Panc1 (cell line): Measurements from ENCODE around the gene FOXO1. TPM values are rescaled to one million over a fixed set of nuclear protein-coding genes. Genes with fewer than 3 reads are reported as not detected.

Source experiments
- ATAC-seq: fragments of 200-7000 bp; cut with Tn5 transposase; 2 replicates; pipeline ENCODE4 v1.9.1; 2020; ENCODE audit warnings: mild to moderate bottlenecking, moderate library complexity
- BruUV-seq: library from RNA; stranded (reverse); fragments of 400-500 nt; replicated peaks from 2 replicates; lab custom pipeline; 2021; lab: Mats Ljungman, UMichigan
- CTCF ChIA-PET: fragments of 300-600 bp; sonication (Branson Sonifier 250); formaldehyde crosslinking; loops from one replicate; lab custom pipeline; 2022; ENCODE audit warnings: antibody characterized with exemption; lab: Charles Lee
- POLR2A ChIA-PET: fragments of 300-600 bp; sonication (Branson Sonifier 250); formaldehyde crosslinking; loops from one replicate; lab custom pipeline; 2022; ENCODE audit warnings: antibody characterized with exemption; lab: Charles Lee
- DNase-seq: peaks from one replicate; pipeline ENCODE4 v3.0.0-alpha.2; 2010; ENCODE audit warnings: low read depth, low spot score
- H3K27ac ChIP-seq: 2 replicates; pipeline ENCODE4 v1.5.1; 2011; ENCODE audit warnings: mild to moderate bottlenecking, low read length, inconsistent platforms
- H3K27me3 ChIP-seq: fragments of 200-500 bp; sonication (Bioruptor generic); 2 replicates; pipeline ENCODE4 v1.6.0; 2014; ENCODE audit warnings: low read length, inconsistent platforms; ENCODE audit not compliant: control insufficient read depth, insufficient read depth
- H3K36me3 ChIP-seq: fragments of 200-500 bp; sonication (Bioruptor generic); 2 replicates; pipeline ENCODE4 v1.5.1; 2014; ENCODE audit warnings: inconsistent platforms, mild to moderate bottlenecking, low read length, moderate library complexity; ENCODE audit not compliant: control insufficient read depth, insufficient read depth
- H3K4me1 ChIP-seq: 2 replicates; pipeline ENCODE4 v1.5.1; 2011; ENCODE audit warnings: inconsistent platforms, mild to moderate bottlenecking, low read length, moderate library complexity; ENCODE audit not compliant: control insufficient read depth, insufficient read depth
- H3K4me3 ChIP-seq, 2 experiments: 2 replicates each; pipeline ENCODE4 v1.5.1; 2011 to 2012; ENCODE audit warnings: low read depth in 2 of 2, low read length in 2 of 2, mild to moderate bottlenecking in 2 of 2, inconsistent platforms in 1 of 2, moderate library complexity in 1 of 2
- H3K9me3 ChIP-seq: fragments of 200-500 bp; sonication (Bioruptor generic); 2 replicates; pipeline ENCODE4 v1.5.1; 2014; ENCODE audit warnings: low read depth, mild to moderate bottlenecking, inconsistent platforms, low read length, moderate library complexity; ENCODE audit not compliant: control insufficient read depth, insufficient read depth
- POLR2AphosphoS5 ChIP-seq: IDR thresholded peaks from 2 replicates; pipeline ENCODE4 v1.6.1; 2012; ENCODE audit warnings: mild to moderate bottlenecking, low read depth, low read length, moderate library complexity
- SIN3A ChIP-seq: IDR thresholded peaks from 2 replicates; pipeline ENCODE4 v1.6.1; 2012; ENCODE audit warnings: low read depth, mild to moderate bottlenecking, low read length, moderate library complexity, borderline replicate concordance; ENCODE audit not compliant: insufficient read depth
- TCF7L2 ChIP-seq: IDR thresholded peaks from 2 replicates; pipeline ENCODE4 v1.6.1; 2011; ENCODE audit warnings: mild to moderate bottlenecking, low read depth, low read length, inconsistent platforms
- in situ Hi-C: cut with HindIII; loops from 2 replicates; pipeline ENCODE4 v1.10.0; 2016; ENCODE audit warnings: low sequenced_read_pairs, low pct_unique_long_range_greater_than_20kb
- intact Hi-C: fragments of 100-400 bp; cut with micrococcal nuclease; formaldehyde crosslinking; loops from one replicate; pipeline ENCODE4 v1.10.0; 2022; ENCODE audit not compliant: unreplicated experiment
- total RNA-seq: library from RNA; stranded (reverse); gene quantifications from one replicate; pipeline ENCODE4 v1.2.1, GENCODE V29; 2021; ENCODE audit not compliant: unreplicated experiment
- TF ChIP-seq, protein P1 (sequence below): fragments of 450-650 bp; IDR thresholded peaks from 2 replicates; pipeline ENCODE4 v1.5.1; 2017; ENCODE audit warnings: mild to moderate bottlenecking
- TF ChIP-seq, protein P2 (sequence below), 2 experiments: IDR thresholded peaks; 2 replicates each; pipeline ENCODE4 v1.6.1; 2011 to 2012; ENCODE audit warnings: low read depth in 2 of 2, control low read depth in 1 of 2, low read length in 1 of 2, mild to moderate bottlenecking in 1 of 2, moderate library complexity in 1 of 2; ENCODE audit not compliant: insufficient read depth in 1 of 2

FOXO1 gene
- total RNA-seq, 1 experiment from 2014 or later = 2.1 TPM

DNA sequence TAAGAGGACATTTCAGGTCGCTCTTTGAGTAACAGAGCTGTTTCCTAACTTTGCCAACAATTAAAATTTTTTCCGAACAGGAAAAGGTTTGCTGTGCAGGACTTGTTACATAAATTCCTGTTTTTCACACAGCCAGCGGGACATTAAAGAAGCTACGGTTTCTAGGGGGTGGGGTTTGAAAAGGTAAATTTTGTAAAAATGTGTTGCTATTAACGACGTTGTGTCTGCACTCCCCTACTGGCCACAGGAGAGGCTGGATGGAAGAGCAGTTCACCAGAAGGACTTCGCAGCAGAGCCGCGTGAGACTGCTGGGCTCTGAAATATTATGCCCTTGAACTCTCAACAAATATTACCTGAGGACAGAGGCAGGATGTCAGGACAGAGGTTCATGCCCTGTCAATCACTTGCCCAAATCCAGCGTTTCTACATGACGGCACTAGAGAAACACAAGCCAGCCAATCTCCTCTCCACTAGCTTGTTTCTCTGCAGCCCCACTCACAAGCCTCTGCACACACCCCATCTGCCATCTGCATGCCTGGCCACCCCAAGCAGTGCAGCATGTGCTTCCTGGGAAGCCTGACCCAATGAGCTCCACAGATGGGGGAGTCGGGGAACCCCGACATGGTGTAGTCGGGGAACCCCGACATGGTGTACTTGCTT is 102.0 kb downstream of the FOXO1 start:
- DNase-seq = no peak
- H3K27ac ChIP-seq = no peak overlapping the region
- no peak overlapping the region for H3K4me3 ChIP-seq
- in situ Hi-C loops (no loop called here), intact Hi-C loops (no loop called here)
- CTCF ChIA-PET = interaction anchor here (0.7 kb wide), 1 partner anchor 104 kb away, joined by 3 read pairs; no protein-coding TSS in a partner anchor
- no TSS peak for BruUV-seq
- no peak for ATAC-seq
- no peaks in the 10 kb centered on the region for H3K4me1 ChIP-seq
- TF ChIP-seq TCF7L2 = no peak
- TF ChIP-seq, protein P1, sequence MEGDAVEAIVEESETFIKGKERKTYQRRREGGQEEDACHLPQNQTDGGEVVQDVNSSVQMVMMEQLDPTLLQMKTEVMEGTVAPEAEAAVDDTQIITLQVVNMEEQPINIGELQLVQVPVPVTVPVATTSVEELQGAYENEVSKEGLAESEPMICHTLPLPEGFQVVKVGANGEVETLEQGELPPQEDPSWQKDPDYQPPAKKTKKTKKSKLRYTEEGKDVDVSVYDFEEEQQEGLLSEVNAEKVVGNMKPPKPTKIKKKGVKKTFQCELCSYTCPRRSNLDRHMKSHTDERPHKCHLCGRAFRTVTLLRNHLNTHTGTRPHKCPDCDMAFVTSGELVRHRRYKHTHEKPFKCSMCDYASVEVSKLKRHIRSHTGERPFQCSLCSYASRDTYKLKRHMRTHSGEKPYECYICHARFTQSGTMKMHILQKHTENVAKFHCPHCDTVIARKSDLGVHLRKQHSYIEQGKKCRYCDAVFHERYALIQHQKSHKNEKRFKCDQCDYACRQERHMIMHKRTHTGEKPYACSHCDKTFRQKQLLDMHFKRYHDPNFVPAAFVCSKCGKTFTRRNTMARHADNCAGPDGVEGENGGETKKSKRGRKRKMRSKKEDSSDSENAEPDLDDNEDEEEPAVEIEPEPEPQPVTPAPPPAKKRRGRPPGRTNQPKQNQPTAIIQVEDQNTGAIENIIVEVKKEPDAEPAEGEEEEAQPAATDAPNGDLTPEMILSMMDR = no peak
- POLR2A ChIA-PET = no interaction called here
- no peaks in the 10 kb centered on the region for H3K36me3 ChIP-seq
- H3K9me3 ChIP-seq = no peaks in the 10 kb centered on the region
- no peaks in the 10 kb centered on the region for H3K27me3 ChIP-seq

DNA sequence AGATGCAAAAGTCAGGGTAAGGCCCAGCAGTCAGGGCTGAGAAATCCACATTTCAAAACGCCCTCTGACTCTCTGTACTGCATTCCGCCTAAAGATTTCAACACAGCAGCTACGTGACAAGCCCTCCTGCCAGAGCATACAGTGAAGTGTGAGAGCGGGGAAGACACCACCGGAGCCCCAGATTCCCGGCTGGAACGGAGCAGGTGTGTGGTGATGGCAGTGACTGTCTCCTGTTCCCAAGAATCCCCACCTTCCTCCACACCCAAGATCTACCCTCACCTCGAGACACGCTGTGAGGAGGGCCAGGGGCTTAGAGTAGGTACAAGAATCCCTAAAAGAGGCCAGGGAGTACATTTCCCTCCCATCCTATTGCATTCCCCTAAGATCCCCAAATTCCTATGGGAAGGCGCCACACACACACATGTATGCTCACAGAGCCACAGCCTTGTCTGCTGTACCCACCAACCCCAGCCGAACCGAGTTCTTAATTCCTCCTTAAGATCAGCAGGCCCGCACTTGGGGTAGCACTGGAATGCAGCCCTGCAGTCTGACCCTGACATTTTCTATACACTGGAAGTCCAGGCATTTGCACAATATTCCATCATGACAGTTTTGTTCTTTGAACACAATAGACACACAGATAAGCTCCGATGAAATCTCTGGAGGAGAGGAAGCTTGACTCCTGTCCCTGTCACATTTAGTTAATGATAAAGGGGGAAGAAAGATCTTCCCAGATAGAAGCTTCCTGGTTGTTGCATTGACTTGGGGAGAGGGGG is 102.9 kb downstream of the FOXO1 start:
- ChIA-PET POLR2A (no interaction called here), CTCF (no interaction called here)
- H3K9me3 ChIP-seq = no peaks in the 10 kb centered on the region
- no peak overlapping the region for H3K4me3 ChIP-seq
- H3K27me3 ChIP-seq = no peaks in the 10 kb centered on the region
- no peaks in the 10 kb centered on the region for H3K4me1 ChIP-seq
- TF ChIP-seq SIN3A (no peak), TCF7L2 (no peak), POLR2AphosphoS5 (no peak)
- TF ChIP-seq, protein P1 = no peak
- TF ChIP-seq, protein P2, sequence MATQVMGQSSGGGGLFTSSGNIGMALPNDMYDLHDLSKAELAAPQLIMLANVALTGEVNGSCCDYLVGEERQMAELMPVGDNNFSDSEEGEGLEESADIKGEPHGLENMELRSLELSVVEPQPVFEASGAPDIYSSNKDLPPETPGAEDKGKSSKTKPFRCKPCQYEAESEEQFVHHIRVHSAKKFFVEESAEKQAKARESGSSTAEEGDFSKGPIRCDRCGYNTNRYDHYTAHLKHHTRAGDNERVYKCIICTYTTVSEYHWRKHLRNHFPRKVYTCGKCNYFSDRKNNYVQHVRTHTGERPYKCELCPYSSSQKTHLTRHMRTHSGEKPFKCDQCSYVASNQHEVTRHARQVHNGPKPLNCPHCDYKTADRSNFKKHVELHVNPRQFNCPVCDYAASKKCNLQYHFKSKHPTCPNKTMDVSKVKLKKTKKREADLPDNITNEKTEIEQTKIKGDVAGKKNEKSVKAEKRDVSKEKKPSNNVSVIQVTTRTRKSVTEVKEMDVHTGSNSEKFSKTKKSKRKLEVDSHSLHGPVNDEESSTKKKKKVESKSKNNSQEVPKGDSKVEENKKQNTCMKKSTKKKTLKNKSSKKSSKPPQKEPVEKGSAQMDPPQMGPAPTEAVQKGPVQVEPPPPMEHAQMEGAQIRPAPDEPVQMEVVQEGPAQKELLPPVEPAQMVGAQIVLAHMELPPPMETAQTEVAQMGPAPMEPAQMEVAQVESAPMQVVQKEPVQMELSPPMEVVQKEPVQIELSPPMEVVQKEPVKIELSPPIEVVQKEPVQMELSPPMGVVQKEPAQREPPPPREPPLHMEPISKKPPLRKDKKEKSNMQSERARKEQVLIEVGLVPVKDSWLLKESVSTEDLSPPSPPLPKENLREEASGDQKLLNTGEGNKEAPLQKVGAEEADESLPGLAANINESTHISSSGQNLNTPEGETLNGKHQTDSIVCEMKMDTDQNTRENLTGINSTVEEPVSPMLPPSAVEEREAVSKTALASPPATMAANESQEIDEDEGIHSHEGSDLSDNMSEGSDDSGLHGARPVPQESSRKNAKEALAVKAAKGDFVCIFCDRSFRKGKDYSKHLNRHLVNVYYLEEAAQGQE (IDR thresholded peaks at IDR 0.05; ENCODE audit: insufficient read depth in 1 of 2, low read depth in 2 of 2, low read length in 1 of 2) = no peak
- in situ Hi-C loops = no loop called here
- no peak for ATAC-seq
- H3K36me3 ChIP-seq = no peaks in the 10 kb centered on the region
- no peak for DNase-seq
- BruUV-seq = no TSS peak
- intact Hi-C loops = no loop called here
- H3K27ac ChIP-seq = no peak overlapping the region
